ENCODE measurements around the gene PLB1.
A peak's percentile ranks its signal among the peaks of the same experiment; 100 is the strongest.

The PLB1 gene

GRCh38 chr2:28499282-28499681 is 3.4 kb downstream of the PLB1 start:
- no peak for DNase-seq (ENCODE audit: low spot score)

GRCh38 chr2:28505361-28505760 is 9.5 kb downstream of the PLB1 start:
- DNase-seq (ENCODE audit: low spot score): no peak

- DNase-seq (ENCODE audit: low spot score): no peak
Observed at GRCh38 chr2:28506112-28506910, 10.5 kb downstream of the PLB1 start.

GRCh38 chr2:28507796-28508764 is 12.2 kb downstream of the PLB1 start:
- DNase-seq (ENCODE audit: low spot score): peak; percentile 5

GRCh38 chr2:28509361-28509760 is 13.5 kb downstream of the PLB1 start:
- no peak for DNase-seq (ENCODE audit: low spot score)

GRCh38 chr2:28510184-28510583 is 14.3 kb downstream of the PLB1 start:
- no peak for DNase-seq (ENCODE audit: low spot score)

- DNase-seq (ENCODE audit: low spot score): no peak
Observed at GRCh38 chr2:28511871-28512606, 16.2 kb downstream of the PLB1 start.

GRCh38 chr2:28512607-28512965 is 16.7 kb downstream of the PLB1 start:
- DNase-seq (ENCODE audit: low spot score): no peak

GRCh38 chr2:28513097-28513496 is 17.2 kb downstream of the PLB1 start:
- no peak for DNase-seq (ENCODE audit: low spot score)

- no peak for DNase-seq (ENCODE audit: low spot score)
Observed at GRCh38 chr2:28515176-28515751, 19.4 kb downstream of the PLB1 start.

GRCh38 chr2:28516430-28516829 is 20.6 kb downstream of the PLB1 start:
- no peak for DNase-seq (ENCODE audit: low spot score)

- no peak for DNase-seq (ENCODE audit: low spot score)
Observed at GRCh38 chr2:28516950-28517349, 21.1 kb downstream of the PLB1 start.

GRCh38 chr2:28521663-28522062 is 25.8 kb downstream of the PLB1 start:
- DNase-seq (ENCODE audit: low spot score): no peak

- no peak for DNase-seq (ENCODE audit: low spot score)
Observed at GRCh38 chr2:28522481-28522880, 26.6 kb downstream of the PLB1 start.

GRCh38 chr2:28523902-28524301 is 28.0 kb downstream of the PLB1 start:
- no peak for DNase-seq (ENCODE audit: low spot score)

- DNase-seq (ENCODE audit: low spot score): no peak
Observed at GRCh38 chr2:28525481-28525880, 29.6 kb downstream of the PLB1 start.

- no peak for DNase-seq (ENCODE audit: low spot score)
Observed at GRCh38 chr2:28526527-28527132, 30.8 kb downstream of the PLB1 start.

- DNase-seq (ENCODE audit: low spot score): no peak
Observed at GRCh38 chr2:28527196-28527595, 31.3 kb downstream of the PLB1 start.

GRCh38 chr2:28528206-28528605 is 32.3 kb downstream of the PLB1 start:
- DNase-seq (ENCODE audit: low spot score): no peak

- DNase-seq (ENCODE audit: low spot score): no peak
Observed at GRCh38 chr2:28530782-28531181, 34.9 kb downstream of the PLB1 start.

GRCh38 chr2:28532399-28532798 is 36.5 kb downstream of the PLB1 start:
- DNase-seq (ENCODE audit: low spot score): no peak
